MM.1S (cell line): ENCODE measurements around the gene GREB1.

Source experiments
- DNase-seq: peaks from one replicate; pipeline ENCODE4 v3.0.0-alpha.2; 2015
- H2AFZ ChIP-seq: fragments of 300-600 bp; sonication (generic); 2 replicates; pipeline ENCODE4 v1.6.0; 2016; ENCODE audit warnings: antibody characterized with exemption, low read length
- H3F3A ChIP-seq: fragments of 300-600 bp; sonication (generic); 2 replicates; pipeline ENCODE4 v1.6.1; 2016; ENCODE audit warnings: mild to moderate bottlenecking, antibody characterized with exemption, low read length, moderate library complexity, mixed read lengths; ENCODE audit not compliant: insufficient read depth
- H3K27ac ChIP-seq: fragments of 300-600 bp; sonication (generic); 2 replicates; pipeline ENCODE4 v1.5.1; 2016; ENCODE audit warnings: mild to moderate bottlenecking, low read length
- H3K27me3 ChIP-seq: fragments of 300-600 bp; sonication (generic); replicated peaks from 2 replicates; pipeline ENCODE4 v1.6.0; 2016; ENCODE audit warnings: low read length; ENCODE audit not compliant: insufficient read depth
- H3K36me3 ChIP-seq: fragments of 300-600 bp; sonication (generic); replicated peaks from 2 replicates; pipeline ENCODE4 v1.6.1; 2016; ENCODE audit warnings: mild to moderate bottlenecking, low read length, mixed read lengths; ENCODE audit not compliant: insufficient read depth
- H3K4me1 ChIP-seq: fragments of 300-600 bp; sonication (generic); 2 replicates; pipeline ENCODE4 v1.6.1; 2016; ENCODE audit warnings: low read length, mixed read lengths
- H3K4me2 ChIP-seq: fragments of 300-600 bp; sonication (generic); 2 replicates; pipeline ENCODE4 v1.6.0; 2016; ENCODE audit warnings: low read depth, low read length
- H3K4me3 ChIP-seq: fragments of 300-600 bp; sonication (generic); 2 replicates; pipeline ENCODE4 v1.5.1; 2016; ENCODE audit warnings: low read length, mixed read lengths
- H3K79me2 ChIP-seq: fragments of 300-600 bp; sonication (generic); 2 replicates; pipeline ENCODE4 v1.6.1; 2016; ENCODE audit warnings: mixed run types, low read length, mixed read lengths
- H3K9ac ChIP-seq: fragments of 300-600 bp; sonication (generic); 2 replicates; pipeline ENCODE4 v1.6.1; 2016; ENCODE audit warnings: low read length, mixed read lengths
- H3K9me2 ChIP-seq: fragments of 300-600 bp; sonication (generic); replicated peaks from 2 replicates; pipeline ENCODE4 v1.6.1; 2016; ENCODE audit warnings: mild to moderate bottlenecking, low read length, mixed read lengths; ENCODE audit not compliant: insufficient read depth
- H3K9me3 ChIP-seq: fragments of 300-600 bp; sonication (generic); replicated peaks from 2 replicates; pipeline ENCODE4 v1.6.1; 2016; ENCODE audit warnings: mild to moderate bottlenecking, low read length, mixed read lengths; ENCODE audit not compliant: insufficient read depth
- H4K20me1 ChIP-seq: fragments of 300-600 bp; sonication (generic); 2 replicates; pipeline ENCODE4 v1.6.1; 2016; ENCODE audit warnings: mild to moderate bottlenecking, low read length, moderate library complexity, mixed read lengths; ENCODE audit not compliant: insufficient read depth
- CTCF ChIP-seq: fragments of 300-600 bp; sonication (generic); IDR thresholded peaks from 2 replicates; pipeline ENCODE4 v1.5.1; 2016; ENCODE audit warnings: antibody characterized with exemption, low read length, mixed read lengths
- EZH2 ChIP-seq: fragments of 300-600 bp; sonication (generic); optimal IDR thresholded peaks from 2 replicates; pipeline ENCODE3; 2017; ENCODE audit warnings: low read depth, mild to moderate bottlenecking, antibody characterized with exemption, low read length, mixed read lengths
- EZH2phosphoT487 ChIP-seq: fragments of 300-600 bp; sonication (generic); IDR thresholded peaks from 2 replicates; pipeline ENCODE4 v1.6.1; 2018; ENCODE audit warnings: antibody characterized with exemption, low read length

The GREB1 gene

GRCh38 chr2:11639503-11639902 lies 105.7 kb downstream of the GREB1 start:
- no peak overlapping the region for H3K4me2 ChIP-seq
- H3K27me3 ChIP-seq, result no peaks in the 10 kb centered on the region
- no peaks in the 10 kb centered on the region for H3K36me3 ChIP-seq
- DNase-seq, result no peak
- H3K4me1 ChIP-seq, result no peaks in the 10 kb centered on the region
- no peaks in the 10 kb centered on the region for H3K9me2 ChIP-seq
- TF ChIP-seq CTCF (no peak), EZH2 (no peak), EZH2phosphoT487 (no peak)
- H3K9me3 ChIP-seq, result no peaks in the 10 kb centered on the region
- no peaks in the 10 kb centered on the region for H4K20me1 ChIP-seq
- no peak overlapping the region for H3K27ac ChIP-seq
- no peak overlapping the region for H3K4me3 ChIP-seq
- no peak overlapping the region for H3K9ac ChIP-seq
- H2AFZ ChIP-seq, result no peak overlapping the region
- no peaks in the 10 kb centered on the region for H3F3A ChIP-seq
- H3K79me2 ChIP-seq, result no peaks in the 10 kb centered on the region

DNA sequence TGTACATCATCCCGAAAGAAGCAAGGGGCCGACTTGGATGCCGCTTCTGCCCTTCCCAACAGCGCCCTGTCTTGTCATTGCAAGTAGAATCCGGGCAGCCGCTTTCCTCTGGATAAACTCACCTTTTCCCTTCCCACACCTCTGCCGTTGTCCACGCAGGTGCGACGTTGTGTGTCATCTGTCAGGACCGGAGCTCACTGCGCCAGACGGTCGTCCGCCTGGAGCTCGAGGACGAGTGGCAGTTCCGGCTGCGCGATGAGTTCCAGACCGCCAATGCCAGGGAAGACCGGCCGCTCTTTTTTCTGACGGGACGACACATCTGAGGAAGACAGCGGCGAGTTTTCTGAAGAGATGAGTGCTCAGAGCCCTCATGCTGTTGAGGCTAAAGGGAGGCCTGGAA lies 106.3 kb downstream of the GREB1 start:
- Histone ChIP-seq H3K9me3 (no peaks in the 10 kb centered on the region), H3K27me3 (no peaks in the 10 kb centered on the region), H3K4me2 (no peak overlapping the region), H3K4me3 (no peak overlapping the region), H3K9ac (no peak overlapping the region), H3K9me2 (no peaks in the 10 kb centered on the region), H3K79me2 (no peaks in the 10 kb centered on the region), H3F3A (no peaks in the 10 kb centered on the region), H2AFZ (no peak overlapping the region), H3K36me3 (no peaks in the 10 kb centered on the region), H4K20me1 (no peaks in the 10 kb centered on the region), H3K4me1 (no peaks in the 10 kb centered on the region), H3K27ac (no peak overlapping the region)
- TF ChIP-seq EZH2phosphoT487, result no peak
- no peak for TF ChIP-seq EZH2
- TF ChIP-seq CTCF, result no peak
- no peak for DNase-seq

DNA sequence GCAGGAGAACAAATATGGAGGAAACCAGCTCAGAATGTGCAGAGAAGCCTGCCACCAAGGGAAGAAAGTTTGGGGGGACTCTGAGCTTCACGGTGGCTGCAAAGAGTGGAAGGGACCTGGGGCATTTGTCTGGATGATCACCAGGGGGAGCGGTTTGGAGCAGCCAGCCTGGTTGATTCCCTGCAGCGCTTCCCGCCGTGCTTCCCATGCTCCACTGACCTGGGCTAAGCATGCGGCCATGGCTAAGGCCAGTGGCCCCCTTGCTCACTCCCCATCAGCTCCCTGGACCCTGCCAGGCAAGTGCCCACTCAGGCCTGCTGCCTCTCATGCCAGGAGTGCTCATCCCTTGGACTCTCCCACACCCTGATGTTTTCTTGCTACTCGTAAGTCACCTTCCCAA lies 109.1 kb downstream of the GREB1 start:
- no peak for DNase-seq
- Histone ChIP-seq H3K4me1 (no peaks in the 10 kb centered on the region), H3K9ac (no peak overlapping the region), H3K9me3 (no peaks in the 10 kb centered on the region), H3F3A (no peaks in the 10 kb centered on the region), H3K27me3 (no peaks in the 10 kb centered on the region), H3K27ac (no peak overlapping the region), H3K9me2 (no peaks in the 10 kb centered on the region), H3K4me2 (no peak overlapping the region), H3K4me3 (no peak overlapping the region), H2AFZ (no peak overlapping the region), H3K79me2 (no peaks in the 10 kb centered on the region), H3K36me3 (no peaks in the 10 kb centered on the region), H4K20me1 (no peaks in the 10 kb centered on the region)
- no peak for TF ChIP-seq EZH2
- no peak for TF ChIP-seq CTCF
- TF ChIP-seq EZH2phosphoT487, result no peak
